Right hindlimb (tissue), 1 donor: ENCODE data around the gene MAGI3.
"Not testable (repeated sequence)": the region's sequence is repeated elsewhere in the genome, so short reads cannot be mapped to it uniquely, and the experiment has no call there.

Source experiments
- DNase-seq: peaks from one replicate; pipeline ENCODE4 v3.0.0-alpha.2; 2018

The MAGI3 gene

DNA sequence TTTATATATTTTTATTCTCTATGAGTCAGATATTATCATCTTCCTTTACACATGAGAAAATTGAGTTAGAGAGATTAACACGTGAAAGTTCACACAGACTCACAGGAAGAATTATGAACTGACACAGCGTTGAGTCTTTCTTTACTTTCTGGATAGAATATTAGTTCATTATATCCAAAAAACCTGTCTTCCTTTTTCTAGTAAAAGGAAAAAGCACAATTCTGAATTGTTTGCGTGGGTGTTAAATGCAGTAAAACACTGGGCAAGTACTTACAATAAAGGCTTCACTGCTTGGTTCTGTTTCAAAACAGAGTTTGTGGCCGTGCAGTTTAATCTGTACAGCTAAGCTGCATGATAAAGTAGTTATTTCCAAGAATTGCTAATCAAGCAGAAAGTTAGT is 10.8 kb downstream of the MAGI3 start:
- no peak for DNase-seq

GRCh38 chr1:113401728-113402127 is 11.4 kb downstream of the MAGI3 start:
- no peak for DNase-seq

GRCh38 chr1:113403065-113403464 is 12.8 kb downstream of the MAGI3 start:
- no peak for DNase-seq

DNA sequence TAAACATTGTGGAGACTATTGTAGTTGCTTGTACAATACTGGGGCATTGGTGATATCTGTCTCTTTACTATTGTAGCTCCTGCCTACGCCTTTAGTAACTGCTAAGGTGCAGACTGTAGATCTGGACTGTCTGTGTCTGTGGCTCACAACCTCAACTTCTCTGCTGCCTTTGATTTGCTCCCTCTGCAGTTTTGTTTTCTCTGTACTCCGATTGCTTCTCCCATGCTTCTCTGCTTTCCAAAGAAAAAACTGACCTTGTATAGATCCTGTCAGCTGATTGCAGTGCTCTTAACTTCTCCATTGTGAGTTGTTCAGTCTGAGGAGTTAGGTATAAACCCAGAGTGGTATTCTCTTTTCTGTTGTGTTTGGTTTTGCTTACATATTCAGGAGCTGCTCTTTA is 15.3 kb downstream of the MAGI3 start:
- no peak for DNase-seq

- DNase-seq, result not testable (repeated sequence)
Observed at GRCh38 chr1:113406149-113406548, 15.8 kb downstream of the MAGI3 start.

- DNase-seq, result no peak
Observed at GRCh38 chr1:113409363-113409762, 19.0 kb downstream of the MAGI3 start.

DNA sequence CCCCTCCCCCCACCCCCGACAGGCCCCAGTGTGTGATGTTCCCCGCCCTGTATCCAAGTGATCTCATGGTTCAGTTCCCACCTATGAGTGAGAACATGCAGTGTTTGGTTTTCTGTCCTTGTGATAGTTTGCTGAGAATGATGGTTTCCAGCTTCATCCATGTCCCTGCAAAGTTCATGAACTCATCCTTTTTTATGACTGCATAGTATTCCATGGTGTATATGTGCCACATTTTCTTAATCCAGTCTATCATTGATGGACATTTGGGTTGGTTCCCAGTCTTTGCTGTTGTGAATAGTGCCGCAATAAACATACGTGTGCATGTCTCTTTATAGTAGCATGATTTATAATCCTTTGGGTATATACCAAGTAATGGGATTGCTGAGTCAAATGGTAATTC is 21.7 kb downstream of the MAGI3 start:
- DNase-seq, result not testable (repeated sequence)

GRCh38 chr1:113415310-113416070 is 25.2 kb downstream of the MAGI3 start:
- DNase-seq, result no peak

DNA sequence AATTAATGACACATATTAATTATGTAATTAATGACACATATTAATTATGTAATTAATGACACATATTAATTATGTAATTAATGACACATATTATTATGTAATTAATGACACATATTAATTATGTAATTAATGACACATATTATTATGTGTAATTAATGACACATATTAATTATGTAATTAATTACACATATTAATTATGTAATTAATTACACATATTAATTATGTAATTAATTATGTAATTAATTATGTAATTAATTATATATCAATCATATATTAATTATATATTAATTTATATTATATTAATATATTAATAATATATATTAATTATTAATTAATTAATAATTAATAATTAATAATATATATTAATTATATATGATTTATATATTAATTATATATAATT is 25.8 kb downstream of the MAGI3 start:
- DNase-seq, result not testable (repeated sequence)

DNA sequence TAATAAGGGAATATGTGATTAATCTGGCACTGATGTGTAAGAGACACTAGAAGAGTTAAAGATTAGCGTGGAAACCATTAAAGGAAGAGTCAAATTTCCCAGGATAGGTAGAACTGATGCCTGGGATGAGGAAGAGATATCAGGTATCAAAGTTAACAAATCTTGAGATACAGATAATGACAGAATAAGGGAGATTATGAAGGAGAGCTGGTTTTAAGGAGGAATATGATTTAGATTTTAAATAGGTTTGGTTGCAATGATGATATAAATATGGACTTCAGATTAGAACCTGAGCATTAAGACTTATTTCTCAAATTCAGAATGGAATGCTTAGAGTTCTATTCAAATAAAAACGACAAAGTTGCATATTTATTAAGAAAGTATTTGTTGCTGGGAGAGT is 26.2 kb downstream of the MAGI3 start:
- DNase-seq, result no peak

DNA sequence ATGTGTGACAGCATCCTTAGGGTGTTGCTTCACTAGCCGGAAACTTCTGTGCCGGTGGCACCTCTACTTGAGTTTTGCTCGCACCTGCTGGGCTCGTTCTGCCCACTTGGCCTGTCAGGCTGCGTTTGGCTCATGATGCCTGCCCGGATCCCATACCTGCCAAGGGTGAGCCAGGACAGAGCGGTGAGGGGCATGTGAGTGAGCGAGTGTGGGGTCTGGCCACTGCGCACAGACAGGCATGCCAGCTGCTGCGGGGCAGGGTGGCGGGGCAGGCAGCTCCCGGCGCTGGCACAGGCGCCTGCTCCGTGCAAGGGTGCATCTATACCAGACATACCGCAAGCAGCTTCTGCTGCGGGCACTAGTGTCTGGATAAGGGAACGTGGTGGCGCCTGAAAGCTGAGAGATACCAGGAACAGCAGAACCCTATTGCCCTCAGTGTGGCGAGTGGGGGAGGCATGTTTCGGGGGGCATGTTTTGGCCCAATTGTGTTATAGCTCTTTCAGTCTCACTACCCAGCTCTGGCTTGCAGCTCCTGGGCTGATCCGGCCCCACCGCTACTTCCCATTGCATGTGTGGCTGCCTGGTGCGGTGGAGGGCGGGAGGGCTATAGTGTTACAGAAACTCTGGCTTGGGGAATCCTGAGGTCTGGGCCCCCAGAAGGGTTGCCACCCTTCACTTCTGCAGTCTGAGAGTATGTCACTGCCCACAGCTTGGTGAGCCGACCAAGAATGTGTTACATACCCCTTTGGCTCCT is 32.2 kb downstream of the MAGI3 start:
- no peak for DNase-seq

DNA sequence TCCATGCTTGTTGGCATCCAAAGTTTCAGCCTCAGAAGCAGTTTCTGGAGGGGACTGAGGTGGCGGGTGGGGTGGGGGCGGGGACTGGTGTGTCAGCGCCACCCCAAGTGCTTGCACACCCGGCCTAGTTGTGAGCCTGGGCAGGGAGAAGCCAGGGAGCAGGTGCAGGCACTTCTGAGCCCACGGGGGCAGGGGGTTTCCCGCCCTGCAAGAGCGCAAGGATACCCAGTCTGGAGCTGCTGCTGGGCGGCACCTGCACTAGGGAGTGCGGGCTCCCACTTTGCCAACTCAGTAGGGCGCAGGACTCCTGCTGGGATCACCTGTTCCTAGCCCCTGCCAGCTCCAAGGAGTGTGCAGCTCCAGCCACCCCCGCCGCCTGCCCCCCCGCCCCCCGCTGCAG is 33.5 kb downstream of the MAGI3 start:
- no peak for DNase-seq

DNA sequence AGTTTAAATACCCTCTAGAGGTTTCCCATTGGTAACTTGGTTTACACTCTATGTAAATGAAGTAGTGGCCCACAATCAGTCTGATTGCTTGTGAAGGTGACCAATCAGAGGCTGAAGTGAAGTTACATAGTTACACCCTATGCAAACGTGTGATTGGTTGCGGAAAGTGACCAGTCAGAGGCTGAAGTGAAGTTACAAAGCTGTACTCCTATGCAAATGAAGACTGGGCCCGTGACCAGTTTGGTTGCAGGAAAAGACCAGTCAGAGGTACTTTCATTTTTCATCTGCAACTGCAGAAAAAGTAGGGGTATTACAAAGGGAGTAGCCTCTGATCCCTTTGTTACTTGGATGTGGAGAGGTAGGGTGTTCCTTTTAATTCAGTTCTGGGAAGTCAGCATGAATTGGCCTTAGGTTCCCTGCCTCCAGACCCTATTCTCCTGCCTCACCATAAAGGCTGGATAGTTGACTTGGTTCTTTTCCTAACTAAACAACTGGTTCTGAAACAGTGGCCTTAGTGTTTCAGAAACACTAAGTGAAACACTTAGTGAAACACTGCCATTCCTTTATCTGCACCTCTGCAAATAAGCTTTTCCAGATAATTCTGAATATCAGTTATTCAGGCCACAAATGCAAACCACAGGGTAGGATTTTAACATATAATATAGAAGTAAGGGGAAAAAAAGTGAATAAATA is 39.3 kb downstream of the MAGI3 start:
- no peak for DNase-seq

GRCh38 chr1:113433184-113433583 is 42.9 kb downstream of the MAGI3 start:
- no peak for DNase-seq

DNA sequence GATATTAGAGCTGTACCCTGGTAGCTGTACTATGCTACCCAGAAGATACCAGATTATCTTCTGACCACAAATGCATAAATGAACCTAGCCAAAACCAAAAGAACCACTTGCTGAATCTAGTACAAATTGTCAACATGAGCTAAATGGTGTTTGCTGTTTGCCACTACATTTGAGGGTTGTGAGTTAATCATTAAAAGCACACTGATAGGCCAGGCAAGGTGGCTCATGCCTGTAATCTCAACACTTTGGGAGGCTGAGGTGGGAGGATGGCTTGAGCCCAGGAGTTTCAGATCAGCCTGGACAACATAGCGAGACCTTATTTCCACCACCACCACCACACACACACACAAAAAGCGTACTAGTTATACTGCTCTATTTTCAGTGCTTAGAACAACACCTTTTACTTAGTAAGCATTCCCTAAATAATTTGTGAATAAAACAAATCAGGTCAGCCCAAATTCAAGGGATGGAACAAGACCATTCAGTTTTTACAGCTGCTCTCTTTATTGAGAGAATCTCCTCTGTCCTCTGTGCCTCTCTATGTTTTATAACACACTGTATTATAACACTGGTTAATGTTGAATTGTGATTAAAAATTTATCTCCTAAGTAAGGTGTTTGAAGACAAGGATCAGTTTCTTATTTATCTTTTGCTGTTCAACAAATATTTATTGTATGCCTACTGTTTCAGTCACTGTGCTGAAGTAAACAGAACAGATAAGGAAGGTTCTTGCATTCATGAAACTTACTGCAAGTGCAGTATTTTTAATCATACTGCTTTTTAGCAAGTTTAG is 44.0 kb downstream of the MAGI3 start:
- no peak for DNase-seq

DNA sequence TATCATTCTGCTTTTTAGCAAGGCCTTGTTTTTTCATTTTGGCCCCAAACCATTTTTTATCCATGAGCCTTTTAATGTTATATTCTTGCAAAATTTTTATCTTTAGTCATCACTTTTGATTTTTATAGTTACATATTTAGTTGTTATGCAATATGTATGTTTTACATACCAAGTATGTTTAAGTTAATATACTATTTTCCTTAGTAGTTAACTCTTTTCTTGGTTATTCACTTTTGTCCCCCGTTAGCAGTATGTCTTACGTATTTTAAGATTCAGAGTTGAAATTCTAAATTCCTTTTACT is 44.5 kb downstream of the MAGI3 start:
- DNase-seq, result no peak

- no peak for DNase-seq
Observed at GRCh38 chr1:113437554-113438341, 47.4 kb downstream of the MAGI3 start.

GRCh38 chr1:113438505-113439276 is 48.4 kb downstream of the MAGI3 start:
- no peak for DNase-seq

DNA sequence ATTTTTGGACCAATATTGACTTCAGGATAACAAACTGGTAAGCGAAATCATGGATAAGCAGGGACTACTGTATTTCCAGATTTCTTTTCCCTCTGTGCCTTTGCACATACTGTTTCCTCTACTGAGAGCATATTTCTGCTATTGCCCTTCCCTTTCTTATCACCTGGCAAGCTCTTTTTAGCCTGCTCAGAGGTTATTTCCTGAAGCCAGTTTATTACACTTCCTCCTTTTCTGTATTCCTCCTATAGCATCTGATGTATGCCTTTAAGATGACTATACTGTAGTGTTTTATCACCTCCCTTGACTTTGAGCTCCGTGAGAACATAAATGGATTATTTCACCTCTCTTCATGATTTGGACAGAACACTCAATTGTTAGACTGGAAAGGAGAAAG is 49.0 kb downstream of the MAGI3 start:
- DNase-seq, result no peak

DNA sequence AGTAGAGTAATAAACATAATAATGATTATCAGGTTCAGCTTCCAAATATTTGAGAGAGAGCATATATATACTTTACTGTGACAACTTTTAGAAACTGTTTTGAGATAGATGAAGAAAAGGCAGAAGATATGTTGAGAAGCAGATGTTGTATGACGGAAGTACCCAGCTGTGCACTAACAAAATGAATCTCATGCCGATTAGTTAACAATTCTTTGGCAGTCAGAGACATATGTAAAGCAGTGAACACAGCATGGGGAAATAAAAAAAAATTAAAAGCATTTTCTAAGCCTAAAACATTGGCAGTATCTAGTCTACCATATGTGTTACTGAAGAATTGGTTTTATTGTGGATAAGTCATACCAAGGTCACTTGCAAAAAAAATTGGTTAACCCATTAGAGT is 51.8 kb downstream of the MAGI3 start:
- no peak for DNase-seq

- no peak for DNase-seq
Observed at GRCh38 chr1:113444857-113445256, 54.5 kb downstream of the MAGI3 start.

DNA sequence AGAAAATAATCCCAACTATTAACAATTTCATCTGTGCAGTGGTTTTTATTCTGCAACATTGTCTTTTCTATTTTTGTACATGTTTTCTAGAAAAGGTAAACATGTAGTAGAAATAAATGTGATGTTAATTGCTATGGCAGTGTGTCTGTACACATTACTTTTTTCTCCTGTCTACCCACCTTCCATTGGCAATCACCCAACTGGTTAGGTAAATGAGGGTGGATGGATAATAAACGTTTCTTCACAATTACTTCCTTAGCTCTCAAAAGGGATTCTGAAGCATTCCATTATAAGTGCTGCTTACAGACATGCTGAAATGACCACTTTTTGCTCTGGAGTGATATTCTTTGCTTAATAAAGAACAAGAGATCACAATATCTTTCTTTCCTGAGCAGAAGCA is 61.4 kb downstream of the MAGI3 start:
- DNase-seq, result no peak
